Lung (tissue), 12 donors: ENCODE results near the gene SLFN11. TPM values are rescaled to one million over a fixed set of nuclear protein-coding genes. Genes with fewer than 3 reads are reported as not detected.

Experiments used
- ATAC-seq: fragments of 200-7000 bp; cut with Tn5 transposase; one replicate; pipeline ENCODE4 v1.9.1; 2020; ENCODE audit warnings: moderate number of reproducible peaks; ENCODE audit not compliant: insufficient read depth, low FRiP score
- DNase-seq, 3 donors: peaks; one replicate each; pipeline ENCODE4 v3.0.0-alpha.2; 2013 to 2017
- H3K27ac ChIP-seq, 2 donors: one replicate each; pipeline ENCODE4 v1.5.1; 2013; ENCODE audit warnings: mild to moderate bottlenecking in 2 of 2, moderate library complexity in 2 of 2, control low read depth in 1 of 2, inconsistent platforms in 1 of 2, low read depth in 1 of 2, low read length in 1 of 2
- H3K27me3 ChIP-seq, 3 donors: one replicate each; pipeline ENCODE4 v1.5.1; 2013; ENCODE audit warnings: low read length in 2 of 3; ENCODE audit not compliant: control insufficient read depth in 3 of 3, insufficient read depth in 3 of 3
- H3K36me3 ChIP-seq, 4 donors: one replicate each; pipeline ENCODE4 v1.5.1; 2013; ENCODE audit warnings: low read length in 4 of 4, mild to moderate bottlenecking in 1 of 4, moderate library complexity in 1 of 4; ENCODE audit not compliant: control insufficient read depth in 4 of 4, insufficient read depth in 4 of 4
- H3K4me1 ChIP-seq, 5 donors: one replicate each; pipeline ENCODE4 v1.5.1; 2013; ENCODE audit warnings: low read length in 5 of 5, mild to moderate bottlenecking in 2 of 5, moderate library complexity in 1 of 5; ENCODE audit not compliant: control insufficient read depth in 5 of 5, insufficient read depth in 5 of 5
- H3K4me3 ChIP-seq: one replicate; pipeline ENCODE4 v1.5.1; 2013; ENCODE audit warnings: mild to moderate bottlenecking, control low read depth, moderate library complexity
- H3K9ac ChIP-seq, 2 donors: one replicate each; pipeline ENCODE4 v1.5.1; 2013; ENCODE audit warnings: low read length in 2 of 2, control low read depth in 1 of 2; ENCODE audit not compliant: insufficient read depth in 1 of 2
- H3K9me3 ChIP-seq, 4 donors: one replicate each; pipeline ENCODE4 v1.5.1; 2013; ENCODE audit warnings: low read length in 3 of 4, mild to moderate bottlenecking in 1 of 4, moderate library complexity in 1 of 4; ENCODE audit not compliant: control insufficient read depth in 4 of 4, insufficient read depth in 3 of 4
- CTCF ChIP-seq: IDR thresholded peaks from 2 replicates; pipeline ENCODE4 v1.5.1; 2012; ENCODE audit warnings: mild to moderate bottlenecking; ENCODE audit errors: control extremely low read depth, extremely low read depth
- WGBS, 2 donors: extraction: QIAGEN DNeasy Blood & Tissue Kit; methylation state at CpG; one replicate each; pipeline ENCODE4 v1.1.7; 2013; 5-methylcytosine and 5-hydroxymethylcytosine counted together
- polyA plus RNA-seq, 2 donors: library from polyadenylated mRNA; stranded (reverse); fragments of 200-250 nt; gene quantifications; one replicate each; pipeline ENCODE4 v1.2.1, GENCODE V29; 2013
- total RNA-seq, 2 donors: library from RNA; depleted of rRNA in 1 of 2; stranded (reverse); fragments of >200 nt in 1 of 2; gene quantifications; one replicate each; pipeline ENCODE4 v1.2.1, GENCODE V29; 2014 to 2021
- donor health status: control.
- donor health status: control.
- donor health status: Bipolar disorder and iron deficiency.
- donor health status: healthy.
- donor health status: DM: yes; HTN: yes; CAD: no.

Gene SLFN11
- total and polyA plus RNA-seq, 4 donors = 12.1 to 66.0 (median 17.9) TPM

GRCh38 chr17:35345445-35345925 is 27.9 kb downstream of the SLFN11 start:
- no peak for DNase-seq
- ATAC-seq = no peak

GRCh38 chr17:35344262-35344661 is 29.2 kb downstream of the SLFN11 start:
- H3K4me1 ChIP-seq = peaks cover 0 to 12% (median 0%) of the 10 kb centered on the region in 5 donors

More at GRCh38 chr17:35345445-35345925, 27.9 kb downstream of the SLFN11 start:
- H3K36me3 ChIP-seq = no peaks in the 10 kb centered on the region
- peaks cover 0 to 8% (median 0%) of the 10 kb centered on the region in 4 donors for H3K9me3 ChIP-seq
- peak overlapping the region in 1 of 2 donors; percentile 57 for H3K9ac ChIP-seq
- H3K27ac ChIP-seq = peak overlapping the region; percentile 72 to 87
- peak overlapping the region; percentile 4 for H3K4me3 ChIP-seq
- peaks cover 0 to 12% (median 0%) of the 10 kb centered on the region in 5 donors for H3K4me1 ChIP-seq
- peaks cover 0 to 56% (median 30%) of the 10 kb centered on the region in 3 donors for H3K27me3 ChIP-seq
- 31 to 36% methylated on average over 25 of the region's 25 CpGs for WGBS, 2 donors
- TF ChIP-seq CTCF = no peak

GRCh38 chr17:35342276-35342675 is 31.1 kb downstream of the SLFN11 start:
- no peak overlapping the region for H3K4me3 ChIP-seq
- peaks cover 0 to 58% (median 27%) of the 10 kb centered on the region in 3 donors for H3K27me3 ChIP-seq
- ATAC-seq (no peak), DNase-seq (no peak)
- no peaks in the 10 kb centered on the region for H3K36me3 ChIP-seq
- H3K9ac ChIP-seq = no peak overlapping the region
- H3K27ac ChIP-seq = no peak overlapping the region
- peaks cover 0 to 12% (median 0%) of the 10 kb centered on the region in 5 donors for H3K4me1 ChIP-seq
- peaks cover 0 to 8% (median 0%) of the 10 kb centered on the region in 4 donors for H3K9me3 ChIP-seq
- TF ChIP-seq CTCF = no peak

More at GRCh38 chr17:35344262-35344661, 29.2 kb downstream of the SLFN11 start:
- ATAC-seq = no peak
- Histone ChIP-seq H3K9ac (no peak overlapping the region), H3K27me3 (peaks cover 0 to 57% (median 30%) of the 10 kb centered on the region in 3 donors), H3K9me3 (peaks cover 0 to 8% (median 0%) of the 10 kb centered on the region in 4 donors), H3K27ac (no peak overlapping the region), H3K4me3 (no peak overlapping the region), H3K36me3 (no peaks in the 10 kb centered on the region)
- TF ChIP-seq CTCF = no peak
- DNase-seq = no peak
- 86 to 95% methylated on average over 3 of the region's 3 CpGs for WGBS, 2 donors
